K562 (cell line): Measurements from ENCODE around the gene GATC. TPM values are rescaled to one million over a fixed set of nuclear protein-coding genes. Genes with fewer than 3 reads are reported as not detected.

ENCODE experiments used
- BRD4 ChIP-seq: fragments of 200-600 bp; sonication (generic); IDR thresholded peaks from 2 replicates; pipeline ENCODE4 v1.6.1; 2017; ENCODE audit warnings: inconsistent platforms
- CREM ChIP-seq: IDR thresholded peaks from 2 replicates; pipeline ENCODE4 v1.6.1; 2014; ENCODE audit warnings: antibody characterized with exemption, low read depth
- FIP1L1 ChIP-seq: fragments of 200-400 bp; formaldehyde crosslinking; IDR thresholded peaks from 2 replicates; pipeline ENCODE4 v1.6.1; 2018; ENCODE audit warnings: mild to moderate bottlenecking, low read depth, low read length; ENCODE audit not compliant: poor library complexity, severe bottlenecking
- GATA2 ChIP-seq: sonication (generic); formaldehyde crosslinking; IDR thresholded peaks from 2 replicates; pipeline ENCODE4 v1.4.0; 2020; ENCODE audit warnings: mild to moderate bottlenecking, missing genetic modification reagents
- L3MBTL2 ChIP-seq: fragments of 450-650 bp; IDR thresholded peaks from 2 replicates; pipeline ENCODE4 v1.6.1; 2016; ENCODE audit warnings: mild to moderate bottlenecking, moderate library complexity
- LCOR ChIP-seq: sonication (generic); formaldehyde crosslinking; IDR thresholded peaks from 2 replicates; pipeline ENCODE4 v1.8.0; 2022; ENCODE audit warnings: mild to moderate bottlenecking, missing genetic modification reagents
- NFE2 ChIP-seq: IDR thresholded peaks from 2 replicates; pipeline ENCODE4 v1.6.1; 2014; ENCODE audit warnings: antibody characterized with exemption, low read depth
- NRF1 ChIP-seq, 2 experiments: fragments of 450-650 bp; IDR thresholded peaks in 1 of 2; conservative IDR thresholded peaks in 1 of 2; 2 replicates each; pipeline ENCODE4 v1.6.1; 2014; ENCODE audit warnings: mild to moderate bottlenecking in 2 of 2
- SIN3B ChIP-seq: fragments of 450-650 bp; IDR thresholded peaks from 2 replicates; pipeline ENCODE4 v1.6.1; 2017; ENCODE audit warnings: low read depth, mild to moderate bottlenecking, moderate library complexity
- SMAD1 ChIP-seq: fragments of 150-350 bp; IDR thresholded peaks from 2 replicates; pipeline ENCODE4 v1.6.1; 2014; ENCODE audit warnings: low read length, low read depth; ENCODE audit not compliant: partially characterized antibody
- TBP ChIP-seq: optimal IDR thresholded peaks from 2 replicates; pipeline ENCODE3; 2011; ENCODE audit warnings: low read depth, low read length, improper control_type of control experiment
- TCF3 ChIP-seq: sonication (generic); formaldehyde crosslinking; IDR thresholded peaks from 2 replicates; pipeline ENCODE4 v1.4.0; 2020; ENCODE audit warnings: mild to moderate bottlenecking, missing genetic modification reagents
- TFAM ChIP-seq: fragments of 250-450 bp; sonication (Bioruptor Pico); conservative IDR thresholded peaks from 2 replicates; pipeline ENCODE4 v1.5.0; 2021; ENCODE audit warnings: mild to moderate bottlenecking, moderate library complexity
- ZBED1 ChIP-seq: IDR thresholded peaks from 2 replicates; pipeline ENCODE4 v1.6.1; 2014
- ZNF551 ChIP-seq: fragments of 250-450 bp; sonication (Bioruptor Pico); IDR thresholded peaks from 2 replicates; pipeline ENCODE4 v1.5.0; 2021; ENCODE audit warnings: mild to moderate bottlenecking, moderate library complexity
- ZNF589 ChIP-seq: fragments of 200-800 bp; sonication (Bioruptor generic); IDR thresholded peaks from 2 replicates; pipeline ENCODE4 v1.6.1; 2016; ENCODE audit warnings: low read depth, missing genetic modification characterization, missing compliant biosample characterization
- polyA plus RNA-seq, 8 experiments: library from polyadenylated mRNA; depleted of rRNA in 4 of 8; stranded (reverse) in 5 of 8; unstranded in 3 of 8; fragments of >200 nt; fragmentation: Nextera tagmentation in 2 of 8; fragmentation: Illumina TruSeq in 1 of 8; extraction: Ambion mirVana in 2 of 8; extraction: Trizol in 1 of 8; gene quantifications; 2 replicates each; pipeline versions ENCODE4 v1.2.1 to v1.2.3, GENCODE V29; 2011 to 2014; ENCODE audit warnings: inconsistent platforms in 1 of 8, missing spikeins in 1 of 8
- total RNA-seq, 7 experiments: library from RNA; depleted of rRNA in 6 of 7; stranded (reverse); fragments of >200 nt in 6 of 7; fragmentation: Illumina TruSeq in 2 of 7; extraction: Trizol in 2 of 7; gene quantifications; 2 replicates each; pipeline versions ENCODE4 v1.2.1 to v1.2.3, GENCODE V29; 2011 to 2021; ENCODE audit warnings: low replicate concordance in 1 of 7
- TF ChIP-seq, protein P1 (sequence below): fragments of 450-650 bp; IDR thresholded peaks from 2 replicates; pipeline ENCODE4 v1.6.1; 2017; ENCODE audit warnings: antibody characterized with exemption, mild to moderate bottlenecking
- TF ChIP-seq, protein P2 (sequence below): sonication (generic); formaldehyde crosslinking; IDR thresholded peaks from 2 replicates; pipeline ENCODE4 v1.5.0; 2020; ENCODE audit warnings: missing genetic modification reagents
- TF ChIP-seq, protein P3 (sequence below): sonication (generic); formaldehyde crosslinking; IDR thresholded peaks from 2 replicates; pipeline ENCODE4 v1.8.0; 2022; ENCODE audit warnings: mild to moderate bottlenecking, low read depth, missing genetic modification reagents

Gene GATC
- total and polyA plus RNA-seq, 9 of the 15 experiments (the other 6 are each of a cell fraction or from before 2014, with no cell fraction given) = 5.8 to 52.6 (median 28.2) TPM

DNA sequence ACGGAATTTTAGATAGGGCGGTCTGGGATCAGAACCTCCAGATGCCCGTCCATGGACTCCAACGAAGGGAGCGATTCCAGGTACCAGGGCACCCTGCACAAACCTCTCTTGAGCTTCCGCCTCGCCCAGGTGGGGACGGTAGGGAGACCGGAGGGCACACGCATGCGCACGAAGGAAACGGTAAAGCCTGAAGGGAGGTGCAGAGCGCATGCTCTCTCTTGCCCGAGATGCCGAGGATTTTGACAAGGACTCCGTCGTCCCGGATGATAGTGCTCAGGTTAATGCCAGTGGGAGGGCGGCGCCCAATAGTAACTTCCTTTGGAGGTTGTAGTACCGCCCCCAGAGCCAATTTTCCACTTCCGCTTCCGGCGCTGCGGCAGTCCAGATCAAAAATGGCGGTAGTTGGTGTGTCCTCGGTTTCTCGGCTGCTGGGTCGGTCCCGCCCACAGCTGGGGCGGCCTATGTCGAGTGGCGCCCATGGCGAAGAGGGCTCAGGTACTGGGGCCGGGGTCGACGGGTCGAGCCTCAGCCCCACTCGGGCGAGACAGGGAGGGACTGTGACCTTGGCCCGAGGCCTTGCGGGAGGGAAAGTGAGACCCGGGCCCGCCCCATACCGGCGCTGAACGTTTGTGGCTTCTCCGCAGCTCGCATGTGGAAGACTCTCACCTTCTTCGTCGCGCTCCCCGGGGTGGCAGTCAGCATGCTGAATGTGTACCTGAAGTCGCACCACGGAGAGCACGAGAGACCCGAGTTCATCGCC, 8.3 kb upstream of the GATC start, which contains the start of gene COX6A1 (continued):
- TF ChIP-seq NRF1 (conservative IDR thresholded peaks at IDR 0.05 in 1 of 2, IDR thresholded peaks at IDR 0.05 in 1 of 2) (peak; percentile 100), ZNF589 (CRISPR knock-in tag) (no peak), TFAM (no peak), GATA2 (no peak), LCOR (CRISPR knock-in tag) (peak; percentile 82; the same call in 1 of the 2 replicates), L3MBTL2 (peak; percentile 47; the same call in 1 of the 2 replicates), FIP1L1 (no peak), SIN3B (peak; percentile 97), CREM (peak; percentile 38), ZNF551 (CRISPR knock-in tag) (no peak), SMAD1 (peak; percentile 40), BRD4 (no peak), ZBED1 (no peak), TCF3 (CRISPR knock-in tag) (no peak; the same call in 1 of the 2 replicates), TBP (peak; percentile 78), NFE2 (no peak)
- TF ChIP-seq, protein P1, sequence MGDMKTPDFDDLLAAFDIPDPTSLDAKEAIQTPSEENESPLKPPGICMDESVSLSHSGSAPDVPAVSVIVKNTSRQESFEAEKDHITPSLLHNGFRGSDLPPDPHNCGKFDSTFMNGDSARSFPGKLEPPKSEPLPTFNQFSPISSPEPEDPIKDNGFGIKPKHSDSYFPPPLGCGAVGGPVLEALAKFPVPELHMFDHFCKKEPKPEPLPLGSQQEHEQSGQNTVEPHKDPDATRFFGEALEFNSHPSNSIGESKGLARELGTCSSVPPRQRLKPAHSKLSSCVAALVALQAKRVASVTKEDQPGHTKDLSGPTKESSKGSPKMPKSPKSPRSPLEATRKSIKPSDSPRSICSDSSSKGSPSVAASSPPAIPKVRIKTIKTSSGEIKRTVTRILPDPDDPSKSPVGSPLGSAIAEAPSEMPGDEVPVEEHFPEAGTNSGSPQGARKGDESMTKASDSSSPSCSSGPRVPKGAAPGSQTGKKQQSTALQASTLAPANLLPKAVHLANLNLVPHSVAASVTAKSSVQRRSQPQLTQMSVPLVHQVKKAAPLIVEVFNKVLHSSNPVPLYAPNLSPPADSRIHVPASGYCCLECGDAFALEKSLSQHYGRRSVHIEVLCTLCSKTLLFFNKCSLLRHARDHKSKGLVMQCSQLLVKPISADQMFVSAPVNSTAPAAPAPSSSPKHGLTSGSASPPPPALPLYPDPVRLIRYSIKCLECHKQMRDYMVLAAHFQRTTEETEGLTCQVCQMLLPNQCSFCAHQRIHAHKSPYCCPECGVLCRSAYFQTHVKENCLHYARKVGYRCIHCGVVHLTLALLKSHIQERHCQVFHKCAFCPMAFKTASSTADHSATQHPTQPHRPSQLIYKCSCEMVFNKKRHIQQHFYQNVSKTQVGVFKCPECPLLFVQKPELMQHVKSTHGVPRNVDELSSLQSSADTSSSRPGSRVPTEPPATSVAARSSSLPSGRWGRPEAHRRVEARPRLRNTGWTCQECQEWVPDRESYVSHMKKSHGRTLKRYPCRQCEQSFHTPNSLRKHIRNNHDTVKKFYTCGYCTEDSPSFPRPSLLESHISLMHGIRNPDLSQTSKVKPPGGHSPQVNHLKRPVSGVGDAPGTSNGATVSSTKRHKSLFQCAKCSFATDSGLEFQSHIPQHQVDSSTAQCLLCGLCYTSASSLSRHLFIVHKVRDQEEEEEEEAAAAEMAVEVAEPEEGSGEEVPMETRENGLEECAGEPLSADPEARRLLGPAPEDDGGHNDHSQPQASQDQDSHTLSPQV = no peak
- TF ChIP-seq, protein P2, sequence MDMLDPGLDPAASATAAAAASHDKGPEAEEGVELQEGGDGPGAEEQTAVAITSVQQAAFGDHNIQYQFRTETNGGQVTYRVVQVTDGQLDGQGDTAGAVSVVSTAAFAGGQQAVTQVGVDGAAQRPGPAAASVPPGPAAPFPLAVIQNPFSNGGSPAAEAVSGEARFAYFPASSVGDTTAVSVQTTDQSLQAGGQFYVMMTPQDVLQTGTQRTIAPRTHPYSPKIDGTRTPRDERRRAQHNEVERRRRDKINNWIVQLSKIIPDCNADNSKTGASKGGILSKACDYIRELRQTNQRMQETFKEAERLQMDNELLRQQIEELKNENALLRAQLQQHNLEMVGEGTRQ (CRISPR knock-in tag) = no peak
- TF ChIP-seq, protein P3, sequence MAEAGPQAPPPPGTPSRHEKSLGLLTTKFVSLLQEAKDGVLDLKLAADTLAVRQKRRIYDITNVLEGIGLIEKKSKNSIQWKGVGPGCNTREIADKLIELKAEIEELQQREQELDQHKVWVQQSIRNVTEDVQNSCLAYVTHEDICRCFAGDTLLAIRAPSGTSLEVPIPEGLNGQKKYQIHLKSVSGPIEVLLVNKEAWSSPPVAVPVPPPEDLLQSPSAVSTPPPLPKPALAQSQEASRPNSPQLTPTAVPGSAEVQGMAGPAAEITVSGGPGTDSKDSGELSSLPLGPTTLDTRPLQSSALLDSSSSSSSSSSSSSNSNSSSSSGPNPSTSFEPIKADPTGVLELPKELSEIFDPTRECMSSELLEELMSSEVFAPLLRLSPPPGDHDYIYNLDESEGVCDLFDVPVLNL (CRISPR knock-in tag) = no peak
